Parathyroid adenoma (tissue), 2 donors: ENCODE data around the gene RAB39B.

ENCODE experiments used
- H2AFZ ChIP-seq: fragments of 300-600 bp; sonication (generic); one replicate; pipeline ENCODE4 v1.7.0; 2017; ENCODE audit warnings: antibody characterized with exemption, mild to moderate bottlenecking
- H3K27ac ChIP-seq: fragments of 300-600 bp; sonication (generic); one replicate; pipeline ENCODE4 v1.7.0; 2017
- H3K27me3 ChIP-seq: fragments of 300-600 bp; sonication (generic); one replicate; pipeline ENCODE4 v1.7.0; 2017; ENCODE audit warnings: low read length; ENCODE audit not compliant: control insufficient read depth, insufficient read depth
- H3K36me3 ChIP-seq: fragments of 300-600 bp; sonication (generic); one replicate; pipeline ENCODE4 v1.7.0; 2017; ENCODE audit warnings: low read length; ENCODE audit not compliant: control insufficient read depth, insufficient read depth
- H3K4me1 ChIP-seq: fragments of 300-600 bp; sonication (generic); one replicate; pipeline ENCODE4 v1.7.0; 2017; ENCODE audit warnings: control low read depth
- H3K4me2 ChIP-seq: fragments of 300-600 bp; sonication (generic); one replicate; pipeline ENCODE4 v1.7.0; 2017; ENCODE audit warnings: low read length
- H3K4me3 ChIP-seq: fragments of 300-600 bp; sonication (generic); one replicate; pipeline ENCODE4 v1.7.0; 2017; ENCODE audit warnings: low read depth, low read length
- H3K79me2 ChIP-seq: fragments of 300-600 bp; sonication (generic); one replicate; pipeline ENCODE4 v1.7.0; 2017; ENCODE audit warnings: control low read depth
- H3K9ac ChIP-seq: fragments of 300-600 bp; sonication (generic); one replicate; pipeline ENCODE4 v1.7.0; 2017; ENCODE audit warnings: mild to moderate bottlenecking
- H3K9me3 ChIP-seq: fragments of 300-600 bp; sonication (generic); one replicate; pipeline ENCODE4 v1.7.0; 2017; ENCODE audit warnings: low read length; ENCODE audit not compliant: control insufficient read depth
- CTCF ChIP-seq: fragments of 300-600 bp; sonication (generic); IDR thresholded peaks from one replicate; pipeline ENCODE4 v1.7.0; 2017; ENCODE audit warnings: antibody characterized with exemption, mild to moderate bottlenecking
- donor health status: primary hyperparathyroidism.

The RAB39B gene

DNA sequence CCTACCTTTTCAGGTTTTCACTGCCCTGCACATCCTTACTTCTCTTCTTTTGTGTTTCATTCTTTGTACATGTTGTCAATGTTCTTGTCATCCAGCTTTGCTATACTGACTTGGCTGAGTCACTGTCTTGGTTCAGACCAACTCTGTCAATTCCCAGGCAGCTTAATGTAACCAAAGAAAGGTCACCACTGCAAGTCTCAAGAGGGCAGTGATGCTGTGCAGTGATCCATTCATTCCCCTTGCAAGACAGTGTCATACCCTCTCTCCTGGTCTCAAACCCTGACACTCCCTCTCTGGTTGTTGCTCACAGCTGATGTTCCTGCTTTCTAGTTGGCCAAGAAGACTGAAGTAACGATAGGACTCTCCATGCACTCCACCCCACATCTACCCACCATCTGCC, 17.5 kb downstream of the RAB39B start:
- no peak overlapping the region for H3K4me3 ChIP-seq
- no peak for TF ChIP-seq CTCF
- H3K9me3 ChIP-seq, result no peaks in the 10 kb centered on the region
- no peak overlapping the region for H3K4me2 ChIP-seq
- H3K27me3 ChIP-seq, result no peaks in the 10 kb centered on the region
- no peaks in the 10 kb centered on the region for H3K79me2 ChIP-seq
- H3K4me1 ChIP-seq, result no peaks in the 10 kb centered on the region
- no peaks in the 10 kb centered on the region for H3K36me3 ChIP-seq
- no peak overlapping the region for H3K27ac ChIP-seq
- H2AFZ ChIP-seq, result no peak overlapping the region
- H3K9ac ChIP-seq, result no peak overlapping the region

GRCh38 chrX:155242300-155242699, 22.0 kb downstream of the RAB39B start:
- no peak overlapping the region for H3K27ac ChIP-seq
- H3K9me3 ChIP-seq, result no peaks in the 10 kb centered on the region
- no peak overlapping the region for H3K4me2 ChIP-seq
- H3K36me3 ChIP-seq, result no peaks in the 10 kb centered on the region
- no peaks in the 10 kb centered on the region for H3K27me3 ChIP-seq
- H3K4me1 ChIP-seq, result no peaks in the 10 kb centered on the region
- no peak overlapping the region for H3K4me3 ChIP-seq
- H2AFZ ChIP-seq, result no peak overlapping the region
- no peaks in the 10 kb centered on the region for H3K79me2 ChIP-seq
- TF ChIP-seq CTCF, result no peak
- no peak overlapping the region for H3K9ac ChIP-seq

DNA sequence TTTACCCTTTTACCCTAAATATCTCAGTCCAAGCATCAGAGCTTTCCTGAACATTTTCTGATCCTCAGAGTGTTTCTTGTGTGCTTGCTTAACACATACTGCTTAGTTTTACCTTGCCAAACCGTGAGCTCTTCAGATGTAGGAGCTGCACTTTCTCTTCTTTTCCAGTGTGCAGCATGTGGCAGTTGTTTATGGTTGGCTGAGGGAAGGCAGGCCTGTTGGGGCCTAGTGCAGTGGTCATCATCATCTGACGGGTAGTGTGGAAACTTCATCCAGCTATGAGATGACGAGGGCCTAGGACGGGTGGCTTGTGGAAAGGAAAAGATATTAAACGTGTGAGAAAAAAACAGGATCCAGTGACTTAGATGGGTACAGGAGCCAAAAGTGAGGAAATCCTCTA, 26.6 kb downstream of the RAB39B start:
- H3K4me2 ChIP-seq, result no peak overlapping the region
- no peaks in the 10 kb centered on the region for H3K36me3 ChIP-seq
- H3K79me2 ChIP-seq, result no peaks in the 10 kb centered on the region
- no peak overlapping the region for H2AFZ ChIP-seq
- H3K27me3 ChIP-seq, result no peaks in the 10 kb centered on the region
- H3K9ac ChIP-seq, result no peak overlapping the region
- no peak for TF ChIP-seq CTCF
- H3K4me1 ChIP-seq, result no peaks in the 10 kb centered on the region
- H3K27ac ChIP-seq, result no peak overlapping the region
- no peak overlapping the region for H3K4me3 ChIP-seq
- H3K9me3 ChIP-seq, result no peaks in the 10 kb centered on the region

DNA sequence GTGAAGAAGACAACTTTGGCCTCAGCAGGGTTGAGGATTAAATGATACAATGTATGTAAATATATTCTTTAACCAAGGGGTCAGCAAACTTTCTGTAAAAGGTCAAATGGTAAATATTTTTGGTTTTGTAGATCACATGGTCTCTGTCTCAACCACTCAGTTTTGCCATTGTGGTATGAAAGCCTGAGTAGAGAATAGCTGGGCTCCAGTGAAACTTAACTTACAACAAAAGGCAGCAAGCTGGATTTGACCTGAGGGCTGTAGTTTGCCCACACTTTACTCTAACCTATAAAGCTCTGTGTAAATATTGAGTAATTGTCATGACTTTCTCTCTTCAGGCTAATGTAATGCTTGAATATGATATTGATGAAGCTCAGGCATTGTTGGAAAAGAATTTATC, 28.4 kb downstream of the RAB39B start:
- H3K79me2 ChIP-seq, result no peaks in the 10 kb centered on the region
- H2AFZ ChIP-seq, result no peak overlapping the region
- no peaks in the 10 kb centered on the region for H3K4me1 ChIP-seq
- no peak overlapping the region for H3K9ac ChIP-seq
- no peaks in the 10 kb centered on the region for H3K27me3 ChIP-seq
- no peak overlapping the region for H3K4me3 ChIP-seq
- H3K27ac ChIP-seq, result no peak overlapping the region
- H3K4me2 ChIP-seq, result no peak overlapping the region
- no peaks in the 10 kb centered on the region for H3K36me3 ChIP-seq
- H3K9me3 ChIP-seq, result no peaks in the 10 kb centered on the region
- no peak for TF ChIP-seq CTCF

- no peak overlapping the region for H2AFZ ChIP-seq
- H3K36me3 ChIP-seq, result no peaks in the 10 kb centered on the region
- H3K27me3 ChIP-seq, result no peaks in the 10 kb centered on the region
- no peaks in the 10 kb centered on the region for H3K9me3 ChIP-seq
- H3K9ac ChIP-seq, result no peak overlapping the region
- no peak overlapping the region for H3K4me3 ChIP-seq
- no peaks in the 10 kb centered on the region for H3K79me2 ChIP-seq
- H3K4me2 ChIP-seq, result no peak overlapping the region
- TF ChIP-seq CTCF, result no peak
- no peaks in the 10 kb centered on the region for H3K4me1 ChIP-seq
- no peak overlapping the region for H3K27ac ChIP-seq
These were observed 33.1 kb downstream of the RAB39B start for GRCh38 chrX:155231163-155231562.
